ENCODE data around the gene TALDO1. TPM values are rescaled to one million over a fixed set of nuclear protein-coding genes. Genes with fewer than 3 reads are reported as not detected.

TALDO1 gene
- total and polyA plus RNA-seq, 2 experiments from 2014 or later, result 137 to 161 TPM

DNA sequence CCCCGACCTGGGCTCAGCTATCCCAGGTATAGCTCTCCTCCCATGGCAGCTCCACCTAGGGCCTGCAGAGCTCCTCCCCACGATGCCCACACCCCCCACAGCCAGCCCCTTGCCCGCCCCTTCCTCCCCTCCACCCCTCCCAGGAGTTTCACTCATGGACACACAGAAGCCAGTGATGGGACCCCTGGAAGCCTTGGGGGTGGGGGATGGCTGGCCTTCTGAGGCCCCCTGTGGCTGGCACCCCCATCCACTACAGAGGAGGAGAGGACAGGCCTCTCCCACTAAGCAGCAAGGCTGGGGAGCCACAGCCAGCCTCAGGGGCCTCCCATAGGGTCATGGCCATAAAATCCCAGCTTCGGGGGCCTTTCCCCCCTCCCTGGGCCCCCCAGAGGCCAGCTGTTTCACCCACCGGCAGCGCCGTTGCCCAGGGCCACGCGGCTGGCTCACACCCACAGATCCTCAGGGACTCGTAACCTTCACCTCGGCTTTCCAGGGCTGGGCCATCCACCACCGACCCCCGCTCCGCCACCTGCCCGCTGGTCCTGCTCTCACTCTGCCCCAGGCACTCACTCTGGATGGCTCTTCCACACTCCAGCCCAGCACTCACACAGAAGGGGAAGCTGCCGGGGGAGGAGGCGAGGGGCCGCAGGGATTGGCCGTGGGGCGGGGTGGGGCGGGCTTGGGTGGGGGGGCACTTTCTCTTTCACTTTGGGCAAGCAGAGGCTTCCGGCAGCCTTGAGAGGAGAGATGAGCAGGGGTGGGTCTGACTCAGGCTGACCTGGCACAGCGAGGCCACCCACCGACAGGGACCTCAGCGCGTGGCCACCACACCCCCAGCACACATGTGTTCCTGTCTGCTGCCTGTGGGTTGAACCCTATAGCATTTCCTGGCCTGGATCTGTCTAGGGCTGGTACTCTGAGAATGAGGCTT lies 48.6 kb downstream of the TALDO1 start:
- Histone ChIP-seq H3K4me1 (ENCODE audit: insufficient read depth) (peaks cover 23% of the 10 kb centered on the region), H3K4me2 (peak overlapping the region; percentile 90), H3K27me3 (no peaks in the 10 kb centered on the region), H3K9me3 (ENCODE audit: low read depth) (no peaks in the 10 kb centered on the region), H4K20me1 (ENCODE audit: insufficient read depth, poor library complexity, severe bottlenecking) (no peaks in the 10 kb centered on the region), H3K36me3 (replicated peaks; ENCODE audit: insufficient read depth, low read depth) (no peaks in the 10 kb centered on the region), H3K27ac (peak overlapping the region; percentile 98), H3K9me2 (replicated peaks; ENCODE audit: insufficient read depth) (no peaks in the 10 kb centered on the region), H2AFZ (no peak overlapping the region), H3K4me3 (peak overlapping the region; percentile 20), H3K79me2 (peaks cover 6% of the 10 kb centered on the region)
- TF ChIP-seq CTCF (IDR thresholded peaks at IDR 0.05; ENCODE audit: poor library complexity), result no peak
- no peak for TF ChIP-seq EZH2 (IDR thresholded peaks at IDR 0.05; ENCODE audit: borderline replicate concordance)
- no peak for TF ChIP-seq EZH2phosphoT487 (IDR thresholded peaks at IDR 0.05; ENCODE audit: low read depth, severe bottlenecking, unreplicated experiment)
- DNase-seq (ENCODE audit: low spot score), result peak; percentile 83
- 27% methylated on average over 18 of the region's 26 CpGs for WGBS (ENCODE audit: low lambda C conversion rate, missing lambda C conversion rate)

- peaks cover 23% of the 10 kb centered on the region for H3K4me1 ChIP-seq (ENCODE audit: insufficient read depth)
- no peak overlapping the region for H2AFZ ChIP-seq
- H3K4me2 ChIP-seq, result peak overlapping the region; percentile 90
These were observed 49.5 kb downstream of the TALDO1 start for GRCh38 chr11:796565-797295.

More at GRCh38 chr11:796565-797295, 49.5 kb downstream of the TALDO1 start:
- H3K9me3 ChIP-seq (ENCODE audit: low read depth), result no peaks in the 10 kb centered on the region
- peak overlapping the region; percentile 98 for H3K27ac ChIP-seq
- H3K79me2 ChIP-seq, result peaks cover 6% of the 10 kb centered on the region
- 35% methylated on average over 17 of the region's 18 CpGs for WGBS (ENCODE audit: low lambda C conversion rate, missing lambda C conversion rate)
- H4K20me1 ChIP-seq (ENCODE audit: insufficient read depth, poor library complexity, severe bottlenecking), result no peaks in the 10 kb centered on the region
- TF ChIP-seq EZH2 (IDR thresholded peaks at IDR 0.05; ENCODE audit: borderline replicate concordance) (no peak), CTCF (IDR thresholded peaks at IDR 0.05; ENCODE audit: poor library complexity) (no peak), EZH2phosphoT487 (IDR thresholded peaks at IDR 0.05; ENCODE audit: low read depth, severe bottlenecking, unreplicated experiment) (no peak)
- DNase-seq (ENCODE audit: low spot score), result no peak
- H3K27me3 ChIP-seq, result no peaks in the 10 kb centered on the region
- H3K4me3 ChIP-seq, result peak overlapping the region; percentile 17
- H3K9me2 ChIP-seq (replicated peaks; ENCODE audit: insufficient read depth), result no peaks in the 10 kb centered on the region
- H3K36me3 ChIP-seq (replicated peaks; ENCODE audit: insufficient read depth, low read depth), result no peaks in the 10 kb centered on the region
